NCI-H2196 treated with DMSO at 0.1 percent for 48 hours (cell line): ENCODE data around the gene VPS25.
"Not testable (repeated sequence)": the region's sequence is repeated elsewhere in the genome, so short reads cannot be mapped to it uniquely, and the experiment has no call there.

Experiments used
- DNase-seq: peaks from one replicate; lab custom pipeline; 2025; ENCODE audit not compliant: unreplicated experiment; lab: John Stamatoyannopoulos, UW

Gene VPS25

DNA sequence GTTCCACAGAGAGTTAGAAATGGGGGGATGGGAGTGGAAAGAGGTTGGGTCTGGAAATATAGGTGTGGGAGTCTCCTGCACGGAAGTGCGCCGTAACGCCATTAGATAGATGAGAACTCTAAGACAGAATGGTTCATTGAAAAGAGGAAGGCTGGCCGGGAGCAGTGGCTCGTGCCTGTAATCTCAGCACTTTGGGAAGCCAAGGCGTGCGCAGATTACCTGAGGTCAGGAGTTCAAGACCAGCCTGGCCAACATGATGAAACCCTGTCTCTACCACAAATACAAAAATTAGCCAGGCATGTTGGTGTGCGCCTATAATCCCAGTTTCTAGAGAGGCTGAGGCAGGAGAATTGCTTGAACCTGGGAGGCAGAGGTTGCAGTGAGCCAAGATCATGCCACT, 5.2 kb upstream of the VPS25 start:
- not testable (repeated sequence) for DNase-seq

DNA sequence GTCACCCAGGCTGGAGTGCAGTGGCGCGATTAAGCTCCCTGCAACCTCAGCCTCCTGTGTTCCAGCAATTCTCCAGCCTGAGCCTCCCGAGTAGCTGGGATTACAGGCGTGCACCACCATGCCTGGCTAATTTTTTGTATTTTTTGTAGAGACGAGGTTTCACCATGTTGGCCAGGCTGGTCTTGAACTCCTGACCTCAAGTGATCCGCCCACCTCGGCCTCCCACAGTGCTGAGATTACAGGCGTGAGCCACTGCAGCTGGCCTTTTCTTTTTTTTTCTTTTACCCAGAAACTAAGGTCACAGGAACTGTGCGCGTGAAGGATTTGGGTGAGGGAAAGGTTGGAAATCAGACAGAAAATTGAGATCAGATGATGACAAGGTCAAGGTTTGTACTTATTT, 3.3 kb upstream of the VPS25 start:
- DNase-seq: not testable (repeated sequence)

DNA sequence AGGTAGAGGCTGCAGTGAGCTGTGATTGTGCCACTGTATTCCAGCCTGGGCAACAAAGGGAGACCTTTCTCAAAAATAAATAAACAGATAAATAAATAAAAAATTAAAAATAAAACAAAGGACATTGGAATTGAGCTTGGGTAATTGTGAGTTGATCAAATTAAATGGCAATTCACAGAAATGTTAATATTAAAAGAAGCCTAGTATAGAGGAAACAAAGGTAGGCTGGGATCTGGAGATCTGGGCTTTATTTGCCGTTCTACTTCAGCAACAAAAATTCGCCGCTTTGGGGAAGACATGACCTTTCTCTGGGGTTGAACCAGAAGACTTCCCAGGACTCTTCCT, 332 bp upstream of the VPS25 start:
- DNase-seq: no peak

DNA sequence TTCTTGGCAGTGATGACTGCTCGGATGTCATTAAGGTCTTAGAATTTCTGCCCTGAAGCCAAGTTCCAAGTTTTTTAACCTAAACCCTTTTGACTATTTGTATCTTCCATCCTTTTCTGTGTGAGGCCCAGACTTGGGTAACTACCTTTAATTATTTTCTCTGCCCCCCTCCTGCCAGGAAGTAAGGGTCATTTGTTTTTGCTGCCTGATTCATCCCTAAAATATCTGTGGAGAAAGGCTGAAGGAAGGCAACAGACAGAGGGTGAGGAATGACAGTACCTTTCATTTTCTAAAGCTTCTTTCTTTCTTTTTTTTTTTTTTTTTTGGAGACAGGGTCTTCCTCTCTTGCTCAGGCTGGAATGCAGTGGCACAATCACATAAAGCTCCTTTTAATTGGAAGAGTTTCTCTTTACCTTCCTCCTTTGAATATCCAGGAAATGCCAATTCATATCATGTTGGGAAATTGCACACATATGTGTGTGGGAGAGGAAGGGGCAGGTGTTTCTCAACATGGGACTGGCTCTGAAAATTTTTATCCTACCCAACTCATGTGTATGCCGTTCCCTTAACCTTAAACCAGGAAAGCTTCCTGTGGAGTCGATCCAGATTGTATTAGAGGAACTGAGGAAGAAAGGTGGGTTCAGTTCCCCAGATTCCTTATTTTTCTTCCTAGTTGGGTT, 957 bp downstream of the VPS25 start:
- no peak for DNase-seq

DNA sequence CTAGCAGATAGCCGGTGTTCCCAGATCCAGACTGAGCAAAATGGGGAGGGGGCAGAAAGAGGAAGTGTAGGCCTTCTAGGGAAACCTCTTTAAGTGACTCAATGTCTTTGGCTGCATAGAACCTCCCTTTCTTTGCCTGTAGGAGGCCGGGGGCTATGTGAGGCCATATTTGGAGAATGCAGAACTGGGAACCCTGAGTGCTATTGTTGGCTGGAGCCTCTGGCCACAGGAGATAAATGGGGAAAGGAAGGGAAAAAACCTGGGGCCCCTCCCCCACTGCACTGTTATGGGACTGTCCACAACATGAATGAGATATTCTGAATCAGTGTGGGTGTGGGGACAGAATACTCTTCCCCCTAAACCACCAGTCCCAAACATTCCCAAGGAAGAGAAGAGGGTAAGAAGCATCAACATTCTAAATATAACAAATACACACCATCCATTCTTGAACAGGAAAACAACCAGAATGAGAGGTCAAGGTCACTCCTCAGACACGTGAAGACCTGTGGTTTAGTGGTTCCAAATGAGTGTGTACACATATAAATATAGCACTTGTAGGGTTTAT, 2.4 kb downstream of the VPS25 start:
- no peak for DNase-seq

DNA sequence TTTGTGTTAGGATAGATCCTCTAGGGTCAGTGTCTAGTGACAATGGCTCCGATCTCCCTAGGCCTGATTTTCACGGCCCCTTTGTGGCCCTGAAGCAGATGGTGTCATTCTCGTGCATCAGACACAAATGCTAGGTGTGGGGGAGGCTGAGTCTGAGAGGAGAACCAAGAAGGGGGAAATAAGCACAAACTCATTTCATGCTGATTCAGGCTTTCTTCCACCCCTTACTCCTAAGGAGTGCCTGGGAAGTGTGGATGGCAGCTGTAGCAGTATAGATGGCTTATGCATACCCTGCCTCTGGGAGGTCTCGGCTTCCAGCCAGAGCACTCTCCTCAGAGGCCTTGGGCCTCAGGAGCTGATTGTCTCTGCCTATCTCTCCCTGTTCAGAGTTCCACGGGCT, 5.3 kb downstream of the VPS25 start:
- no peak for DNase-seq

DNA sequence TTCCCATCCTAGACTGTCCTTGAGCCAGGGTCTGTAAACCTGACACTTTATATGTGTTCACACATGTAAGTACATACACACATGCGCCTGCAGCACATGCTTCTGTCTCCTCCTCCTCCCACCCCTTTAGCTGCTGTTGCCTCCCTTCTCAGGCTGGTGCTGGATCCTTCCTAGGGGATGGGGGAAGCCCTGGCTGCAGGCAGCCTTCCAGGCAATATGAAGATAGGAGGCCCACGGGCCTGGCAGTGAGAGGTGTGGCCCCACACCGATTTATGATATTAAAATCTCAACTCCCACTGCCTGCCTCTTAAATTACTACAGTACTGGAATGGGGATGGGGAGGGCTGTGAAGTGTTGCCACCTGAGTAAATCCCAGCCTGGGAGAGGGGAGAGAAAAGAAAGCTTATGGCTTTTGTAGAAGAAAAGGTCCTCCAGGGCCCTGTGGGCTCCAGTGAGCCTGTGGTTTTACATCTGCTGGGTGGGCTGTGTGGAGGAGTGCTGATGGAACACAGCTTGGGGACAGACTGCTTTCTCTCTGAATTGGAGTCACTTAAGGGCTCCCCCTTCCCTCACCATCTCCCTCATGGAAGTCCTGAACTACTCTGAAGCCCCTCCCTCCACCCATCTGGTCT, 6.2 kb downstream of the VPS25 start:
- no peak for DNase-seq

DNA sequence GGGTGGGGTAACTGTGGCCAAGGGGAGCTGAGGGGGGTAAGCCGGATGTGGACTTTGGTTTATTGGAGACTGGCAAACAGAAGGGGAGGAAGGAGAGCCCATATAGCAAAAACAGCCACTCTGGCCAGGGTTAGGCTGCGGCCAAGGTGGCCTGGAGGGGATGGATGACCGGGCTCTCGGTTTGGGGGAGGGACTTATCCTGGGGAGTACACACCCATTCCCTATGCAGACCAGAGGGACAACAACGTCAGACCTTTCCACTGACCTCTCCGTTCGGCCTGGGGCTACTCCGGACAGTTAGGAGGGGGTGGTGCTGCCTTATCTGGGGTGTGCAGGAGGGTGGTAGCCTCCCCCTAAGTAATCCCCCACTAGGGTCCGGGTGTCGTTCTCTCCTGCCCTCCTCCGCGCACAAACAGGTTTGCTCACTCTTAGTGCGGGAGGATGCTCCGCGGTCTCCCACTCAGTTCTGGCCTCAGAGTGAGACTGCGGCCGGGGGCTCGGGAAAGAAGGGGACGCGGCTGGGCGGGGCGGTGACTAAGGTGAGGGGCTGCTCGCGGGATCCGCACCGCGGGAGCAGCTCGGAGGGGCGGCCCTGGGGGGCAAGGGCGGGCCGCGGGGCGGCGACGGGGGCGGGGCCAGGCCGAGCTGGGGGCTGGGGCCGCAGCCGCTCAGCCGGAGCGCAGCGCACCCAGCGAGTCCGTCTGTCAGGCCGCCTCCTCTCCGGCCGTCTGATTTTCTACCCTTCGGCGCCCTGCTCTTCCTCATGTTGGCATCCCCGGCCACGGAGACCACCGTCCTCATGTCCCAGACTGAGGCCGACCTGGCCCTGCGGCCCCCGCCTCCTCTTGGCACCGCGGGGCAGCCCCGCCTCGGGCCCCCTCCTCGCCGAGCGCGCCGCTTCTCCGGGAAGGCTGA, 6.9 kb downstream of the VPS25 start, which contains the start of gene WNK4:
WNK4 (plus strand) TSS at position 675 of the 915 bp plus-strand sequence; CDS start at position 764, 89 bp downstream.
- DNase-seq: no peak

DNA sequence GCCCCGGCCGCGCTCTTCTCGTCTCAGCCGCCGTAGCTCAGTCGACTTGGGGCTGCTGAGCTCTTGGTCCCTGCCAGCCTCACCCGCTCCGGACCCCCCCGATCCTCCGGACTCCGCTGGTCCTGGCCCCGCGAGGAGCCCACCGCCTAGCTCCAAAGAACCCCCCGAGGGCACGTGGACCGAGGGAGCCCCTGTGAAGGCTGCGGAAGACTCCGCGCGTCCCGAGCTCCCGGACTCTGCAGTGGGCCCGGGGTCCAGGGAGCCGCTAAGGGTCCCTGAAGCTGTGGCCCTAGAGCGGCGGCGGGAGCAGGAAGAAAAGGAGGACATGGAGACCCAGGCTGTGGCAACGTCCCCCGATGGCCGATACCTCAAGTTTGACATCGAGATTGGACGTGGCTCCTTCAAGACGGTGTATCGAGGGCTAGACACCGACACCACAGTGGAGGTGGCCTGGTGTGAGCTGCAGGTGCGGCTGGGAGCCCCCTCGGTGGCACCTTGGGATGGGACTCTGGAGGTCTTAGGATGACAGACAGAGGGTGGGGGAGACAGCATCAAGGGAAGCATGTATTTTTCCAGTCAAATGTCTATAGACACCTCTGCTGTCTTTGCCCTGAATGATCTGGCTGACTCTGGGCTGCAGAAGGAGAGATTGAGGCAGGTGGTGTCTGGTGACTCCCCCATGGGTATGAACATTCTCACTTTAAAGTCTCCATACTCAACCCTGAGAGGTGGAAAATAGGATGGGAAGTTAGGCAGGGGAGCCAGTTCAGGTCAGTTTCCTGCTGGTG, 7.8 kb downstream of the VPS25 start:
- no peak for DNase-seq

DNA sequence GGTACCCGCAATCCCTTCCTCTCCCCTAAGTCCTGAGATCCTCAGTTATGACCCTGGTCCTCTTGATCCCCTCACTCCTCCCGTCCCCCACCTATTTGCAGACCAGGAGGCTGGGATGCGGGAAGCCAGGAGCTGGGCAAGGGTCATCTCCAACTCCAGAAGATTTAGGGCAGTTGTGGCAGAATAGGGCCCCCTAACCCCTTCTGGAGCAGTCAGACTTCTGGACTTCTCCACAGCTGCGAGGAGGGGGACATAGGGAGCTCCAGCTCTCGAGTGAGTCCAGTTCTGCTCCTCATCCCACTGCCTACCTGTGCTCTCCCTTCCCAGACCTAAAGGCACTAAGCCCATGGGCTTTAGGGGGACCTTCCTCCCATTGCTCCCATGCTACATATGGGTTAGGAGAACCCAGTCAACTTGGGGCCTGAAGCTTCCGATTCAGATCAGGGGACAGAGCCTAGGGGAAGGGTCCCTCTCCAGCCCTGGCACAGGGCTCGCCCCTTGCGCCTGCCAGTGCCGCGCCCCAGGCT, 8.5 kb downstream of the VPS25 start:
- no peak for DNase-seq

DNA sequence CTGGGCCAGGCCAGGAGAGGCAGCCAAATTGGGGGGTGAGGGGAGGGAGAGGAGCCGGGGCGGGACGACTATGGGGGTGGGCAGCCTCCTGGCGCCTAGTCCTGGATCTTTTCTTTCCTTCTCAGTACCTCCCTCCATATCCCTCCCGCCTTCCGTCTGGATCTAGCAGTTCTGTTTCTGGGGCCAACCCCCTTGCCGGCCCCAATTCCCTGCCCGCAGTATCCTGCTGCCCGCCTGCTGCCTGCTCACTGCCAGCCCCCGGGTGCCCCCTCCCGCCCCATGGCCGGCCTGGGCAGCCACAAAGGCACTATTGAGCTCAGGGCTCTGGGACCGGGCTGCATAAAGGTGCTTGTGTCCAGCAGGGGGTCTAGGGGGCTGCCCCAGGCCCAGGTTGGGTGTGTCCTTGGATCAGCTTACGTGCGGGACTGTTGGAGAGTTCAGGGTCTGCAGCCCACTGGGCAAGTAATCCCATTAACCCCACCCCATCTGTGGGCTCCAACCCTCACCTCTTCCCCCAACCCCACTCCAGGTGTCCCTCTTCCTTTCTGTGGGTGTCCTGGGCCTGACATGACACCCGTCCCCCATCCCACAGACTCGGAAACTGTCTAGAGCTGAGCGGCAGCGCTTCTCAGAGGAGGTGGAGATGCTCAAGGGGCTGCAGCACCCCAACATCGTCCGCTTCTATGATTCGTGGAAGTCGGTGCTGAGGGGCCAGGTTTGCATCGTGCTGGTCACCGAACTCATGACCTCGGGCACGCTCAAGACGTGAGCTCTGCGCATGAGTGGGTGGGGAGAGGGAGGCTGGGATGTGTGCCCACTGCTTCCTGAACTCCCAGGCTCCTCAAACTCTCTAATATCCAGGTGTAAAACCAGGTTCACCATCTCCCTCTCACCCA, 9.2 kb downstream of the VPS25 start:
- no peak for DNase-seq

DNA sequence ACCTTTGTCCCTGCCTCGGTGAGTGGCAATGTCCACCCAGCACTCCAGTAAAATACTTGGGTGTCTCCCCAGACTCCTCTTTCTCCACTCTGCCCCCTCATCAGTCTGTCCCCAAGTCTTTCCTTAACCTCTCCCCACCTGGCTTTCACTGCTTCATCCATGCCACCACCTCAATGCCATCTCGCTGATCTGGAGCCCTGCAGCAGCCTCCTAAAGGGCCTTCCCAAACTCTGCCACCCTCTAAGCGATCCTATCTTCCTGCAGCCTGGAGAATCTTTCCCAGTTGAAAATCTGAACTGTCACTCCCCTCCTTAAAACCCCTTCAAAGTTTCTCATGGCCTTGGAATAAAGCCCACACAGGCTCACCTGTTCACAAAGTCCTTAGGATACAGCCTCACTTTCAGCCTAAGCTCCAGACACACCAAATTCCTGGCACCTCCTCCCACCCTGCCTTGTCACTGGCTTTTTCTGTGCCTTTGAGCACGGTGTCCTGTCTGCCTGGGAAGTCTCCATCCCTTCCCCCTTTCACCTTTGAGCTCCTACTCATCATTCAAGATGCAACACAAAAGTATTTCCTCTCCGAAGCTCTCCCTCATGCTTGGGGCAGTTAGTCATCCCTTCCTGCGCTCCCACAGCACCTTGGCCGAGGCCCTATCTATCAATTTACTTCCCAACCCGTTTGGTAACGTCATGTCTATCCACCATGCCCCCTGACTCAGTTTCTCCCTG, 10.0 kb downstream of the VPS25 start:
- DNase-seq: no peak

DNA sequence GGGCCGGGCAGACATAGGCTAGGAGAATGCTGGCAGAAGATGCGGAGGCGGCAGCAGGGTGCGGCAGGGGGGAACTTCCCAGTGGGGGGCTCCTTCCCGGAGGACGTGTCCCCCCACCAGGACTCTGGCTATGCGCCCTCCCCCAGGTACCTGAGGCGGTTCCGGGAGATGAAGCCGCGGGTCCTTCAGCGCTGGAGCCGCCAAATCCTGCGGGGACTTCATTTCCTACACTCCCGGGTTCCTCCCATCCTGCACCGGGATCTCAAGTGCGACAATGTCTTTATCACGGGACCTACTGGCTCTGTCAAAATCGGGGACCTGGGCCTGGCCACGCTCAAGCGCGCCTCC, 10.5 kb downstream of the VPS25 start:
- no peak for DNase-seq

DNA sequence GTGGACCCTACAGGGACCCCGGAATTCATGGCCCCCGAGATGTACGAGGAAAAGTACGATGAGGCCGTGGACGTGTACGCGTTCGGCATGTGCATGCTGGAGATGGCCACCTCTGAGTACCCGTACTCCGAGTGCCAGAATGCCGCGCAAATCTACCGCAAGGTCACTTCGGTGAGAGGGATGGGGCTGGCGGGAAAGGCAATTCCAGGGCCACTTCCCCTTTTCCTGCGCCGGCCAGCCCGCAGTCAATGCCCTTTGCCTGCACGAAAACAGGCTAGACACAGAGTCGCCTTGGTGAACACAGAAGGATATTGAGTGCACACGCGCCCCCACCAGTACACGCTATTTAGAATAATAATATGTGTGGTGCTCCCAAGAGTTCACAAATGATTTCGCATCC, 11.2 kb downstream of the VPS25 start:
- DNase-seq: no peak

DNA sequence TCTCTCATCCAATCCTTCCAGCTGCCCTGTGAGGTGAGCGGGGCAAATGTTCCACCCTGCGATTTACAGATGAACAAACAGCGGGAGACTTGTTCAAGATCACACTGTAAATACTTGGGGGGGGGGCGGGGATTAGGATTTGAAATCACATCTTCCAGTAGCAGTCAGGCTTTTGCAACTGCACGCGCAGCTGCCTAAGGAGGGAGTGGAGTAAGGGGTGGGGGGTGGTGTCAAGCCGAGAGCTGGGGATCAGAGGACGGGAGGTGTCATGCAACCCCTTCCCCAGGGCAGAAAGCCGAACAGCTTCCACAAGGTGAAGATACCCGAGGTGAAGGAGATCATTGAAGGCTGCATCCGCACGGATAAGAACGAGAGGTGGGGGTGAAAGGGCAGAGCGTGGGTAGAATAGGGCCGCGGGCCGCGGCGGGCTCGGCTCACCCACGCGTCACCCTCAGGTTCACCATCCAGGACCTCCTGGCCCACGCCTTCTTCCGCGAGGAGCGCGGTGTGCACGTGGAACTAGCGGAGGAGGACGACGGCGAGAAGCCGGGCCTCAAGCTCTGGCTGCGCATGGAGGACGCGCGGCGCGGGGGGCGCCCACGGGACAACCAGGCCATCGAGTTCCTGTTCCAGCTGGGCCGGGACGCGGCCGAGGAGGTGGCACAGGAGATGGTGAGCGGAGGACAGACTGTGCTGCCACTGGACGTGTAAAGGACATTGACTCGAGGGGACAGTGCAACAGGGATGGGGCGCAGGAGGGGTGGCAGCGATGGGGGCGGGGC, 11.8 kb downstream of the VPS25 start:
- DNase-seq: no peak

DNA sequence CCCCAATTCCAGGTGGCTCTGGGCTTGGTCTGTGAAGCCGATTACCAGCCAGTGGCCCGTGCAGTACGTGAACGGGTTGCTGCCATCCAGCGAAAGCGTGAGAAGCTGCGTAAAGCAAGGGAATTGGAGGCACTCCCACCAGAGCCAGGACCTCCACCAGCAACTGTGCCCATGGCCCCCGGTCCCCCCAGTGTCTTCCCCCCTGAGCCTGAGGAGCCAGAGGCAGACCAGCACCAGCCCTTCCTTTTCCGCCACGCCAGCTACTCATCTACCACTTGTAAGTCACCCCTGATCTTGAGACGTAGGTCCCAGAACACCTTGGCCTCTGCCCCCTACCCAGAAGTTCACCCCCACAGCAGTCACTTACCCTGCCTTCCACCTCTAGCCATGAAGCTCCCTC, 14.0 kb downstream of the VPS25 start:
- no peak for DNase-seq

DNA sequence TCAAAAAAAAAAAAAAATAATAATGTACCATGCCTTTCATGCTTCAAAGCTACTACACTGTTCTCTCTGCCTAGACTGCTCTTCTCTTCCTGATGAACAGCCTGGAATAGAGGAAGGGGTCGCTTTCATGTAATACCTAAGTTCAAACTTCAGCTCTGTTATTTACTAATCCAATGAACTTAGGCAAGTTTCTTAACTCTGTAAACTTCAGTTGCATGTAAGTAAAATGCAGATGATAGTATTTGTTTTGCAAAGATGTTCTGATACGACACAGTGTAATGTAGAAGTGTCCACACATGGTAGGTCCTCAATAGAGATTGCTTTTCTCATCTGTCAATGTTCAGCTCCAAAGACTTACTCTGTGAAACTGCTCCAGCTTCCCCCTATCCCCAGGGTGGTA, 18.7 kb downstream of the VPS25 start:
- no peak for DNase-seq

DNA sequence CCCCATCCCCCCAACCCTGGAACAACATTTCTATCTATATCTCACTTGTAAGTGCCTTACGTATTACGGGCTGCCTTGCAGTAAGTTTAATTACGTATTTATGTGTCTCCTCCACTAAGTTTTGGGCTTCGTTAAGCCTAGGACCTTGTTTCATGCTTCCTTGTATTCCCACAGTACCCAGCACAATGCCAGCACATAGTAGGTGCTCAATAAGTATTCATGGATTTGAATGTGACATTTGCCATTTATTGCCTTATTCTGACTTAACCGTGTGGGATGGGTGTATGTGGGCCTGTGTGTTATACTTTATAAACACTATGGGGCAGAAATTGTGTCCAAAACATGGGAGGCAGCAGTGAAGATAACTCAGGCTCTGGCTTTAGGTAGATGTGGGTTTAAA, 19.3 kb downstream of the VPS25 start:
- no peak for DNase-seq
